HG02588 (cell line): ENCODE results near the gene SEMA3A.
"Not testable (repeated sequence)": the region's sequence is repeated elsewhere in the genome, so short reads cannot be mapped to it uniquely, and the experiment has no call there.

Experiments
- ATAC-seq: cut with Tn5 transposase; IDR thresholded peaks from one replicate; pipeline ENCODE4 v1.9.1; 2021; ENCODE audit warnings: mild to moderate bottlenecking, moderate library complexity; ENCODE audit not compliant: unreplicated experiment

The SEMA3A gene

DNA sequence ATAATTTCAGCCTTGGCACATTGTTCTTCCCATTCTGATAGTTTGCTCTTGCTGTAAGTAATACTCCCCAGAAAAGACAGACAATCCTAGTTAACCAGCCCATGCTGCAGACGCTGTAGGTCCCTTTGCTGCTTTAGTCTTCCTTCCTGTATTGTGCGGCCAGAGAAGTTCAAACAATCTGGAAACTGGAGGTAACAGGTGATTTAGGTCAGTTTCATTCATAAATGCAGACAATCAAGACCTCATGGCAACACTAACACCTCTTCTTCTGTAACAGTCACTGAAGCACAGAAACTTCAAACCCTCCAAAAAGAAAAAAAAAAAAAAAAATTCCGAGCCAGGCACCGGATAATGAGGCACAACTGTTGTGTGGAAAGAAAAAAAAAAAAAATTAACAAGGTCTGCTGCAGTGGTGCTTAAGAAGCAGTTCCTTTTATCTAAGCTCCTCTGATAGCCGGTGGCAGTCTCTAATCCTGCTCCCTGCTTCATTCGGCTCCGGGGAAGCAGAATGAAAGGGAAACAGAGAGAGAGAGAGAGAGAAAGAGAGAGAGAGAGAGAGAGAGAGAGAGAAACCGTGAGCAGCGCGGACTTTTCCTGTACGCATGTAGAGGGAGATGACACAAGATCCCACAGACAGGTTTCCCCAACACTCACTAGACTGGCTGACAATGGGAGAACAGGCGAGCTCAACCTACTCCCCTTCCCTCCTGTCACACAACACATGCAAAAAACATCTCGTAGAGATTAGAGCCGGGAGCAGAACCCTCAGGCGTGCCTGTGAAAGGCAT, at the start of gene SEMA3A:
Gene SEMA3A (minus strand): TSS at position 306 of the 788 bp plus-strand sequence. CDS start 203 bp downstream, at position 103.
- ATAC-seq: no peak

GRCh38 chr7:84243037-84243436, 48.4 kb upstream of the SEMA3A start:
- not testable (repeated sequence) for ATAC-seq

DNA sequence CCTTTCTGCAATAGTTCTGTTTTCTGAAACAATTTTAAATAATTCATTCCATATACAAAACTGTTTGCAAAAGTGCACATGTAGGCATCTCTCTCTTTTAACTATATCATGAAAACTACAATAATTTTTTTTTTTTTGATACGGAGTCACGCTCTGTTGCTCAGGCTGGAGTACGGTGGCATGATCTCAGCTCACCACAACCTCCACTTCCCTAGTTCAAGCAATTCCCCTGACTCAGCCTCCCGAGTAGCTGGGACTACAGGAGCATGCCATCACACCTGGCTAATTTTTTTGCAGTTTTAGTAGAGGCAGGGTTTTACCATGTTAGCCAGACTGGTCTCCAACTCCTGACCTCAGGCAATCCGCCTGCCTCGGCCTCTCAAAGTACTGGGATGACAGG, 44.0 kb upstream of the SEMA3A start:
- no peak for ATAC-seq

- no peak for ATAC-seq
Observed at GRCh38 chr7:84237533-84238173, 43.1 kb upstream of the SEMA3A start.

DNA sequence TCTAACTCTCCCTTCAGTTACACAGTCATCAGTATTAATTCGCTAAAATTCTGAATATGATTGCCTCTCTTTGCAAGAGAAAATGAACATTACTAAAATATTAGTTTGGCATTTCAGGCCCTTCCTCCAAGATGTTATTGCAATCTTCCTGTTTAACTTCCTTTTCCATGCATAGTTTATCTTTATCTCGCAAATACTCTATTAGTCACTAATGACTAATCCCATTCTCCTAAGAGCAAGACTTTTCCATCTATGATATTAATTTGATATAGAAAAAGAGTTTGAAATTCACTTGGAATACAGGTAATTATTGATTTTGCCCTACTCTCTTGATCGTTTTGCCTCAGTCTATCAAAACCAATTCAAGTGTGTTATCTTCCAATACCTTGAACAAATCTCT, 41.8 kb upstream of the SEMA3A start:
- no peak for ATAC-seq

GRCh38 chr7:84232646-84233045, 38.1 kb upstream of the SEMA3A start:
- ATAC-seq: no peak

DNA sequence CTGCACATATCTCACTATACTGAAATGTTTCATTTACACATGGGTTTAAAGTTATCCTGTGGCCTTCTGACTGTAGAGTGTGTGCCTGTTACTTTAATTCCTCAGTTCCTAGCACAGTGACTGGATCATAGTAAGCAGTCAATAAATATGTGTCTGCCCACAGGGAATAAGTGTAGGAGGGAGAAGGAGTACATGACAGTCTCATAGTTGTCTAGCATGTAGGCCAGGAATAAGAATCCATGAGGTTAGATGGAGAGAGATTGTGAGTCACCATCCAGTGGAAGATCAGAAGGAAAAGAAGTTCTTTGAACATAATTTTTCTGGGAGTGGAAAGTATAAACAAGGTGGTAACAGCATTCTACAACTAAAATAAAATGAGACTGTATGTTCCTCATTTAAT, 36.6 kb upstream of the SEMA3A start:
- no peak for ATAC-seq

DNA sequence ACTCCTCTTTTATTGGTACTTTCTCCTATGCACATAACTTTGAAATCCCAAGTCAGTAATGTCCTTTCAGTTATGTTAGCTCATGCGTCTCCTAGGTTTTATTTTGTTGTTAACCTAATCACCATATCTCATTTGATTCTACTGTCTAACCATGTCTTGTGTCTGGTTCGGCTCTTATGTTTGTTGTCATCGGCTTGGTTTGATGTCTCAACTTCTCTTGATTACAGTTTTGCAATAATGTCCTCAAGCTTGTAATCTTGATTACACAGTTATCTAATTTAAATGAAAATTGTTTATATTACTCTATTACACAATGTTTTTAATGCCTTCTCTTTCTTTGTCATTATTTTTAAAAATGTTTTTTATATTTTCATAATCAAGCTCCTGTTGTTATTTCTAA, 35.9 kb upstream of the SEMA3A start:
- no peak for ATAC-seq

- ATAC-seq: no peak
Observed at GRCh38 chr7:84228526-84228925, 33.9 kb upstream of the SEMA3A start.

GRCh38 chr7:84226759-84227158, 32.2 kb upstream of the SEMA3A start:
- ATAC-seq: no peak

DNA sequence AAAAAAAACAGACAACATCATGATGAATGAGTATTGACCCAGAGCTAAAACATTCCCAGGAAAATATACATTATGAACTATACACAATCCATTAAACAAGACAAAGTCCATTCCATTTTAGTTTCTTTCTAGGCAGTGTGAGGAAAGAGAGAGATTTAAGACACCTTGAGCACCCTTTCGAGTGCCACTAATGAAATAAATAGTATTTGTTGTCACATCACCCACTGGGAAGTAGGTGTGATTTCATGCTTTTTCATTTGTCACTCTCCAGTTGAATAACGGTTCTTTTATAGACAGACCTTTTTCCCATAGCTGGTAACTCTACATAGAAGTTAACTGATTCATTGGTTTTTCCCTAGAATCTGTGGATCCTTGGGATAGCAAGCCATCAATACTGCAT, 29.9 kb upstream of the SEMA3A start:
- ATAC-seq: no peak

DNA sequence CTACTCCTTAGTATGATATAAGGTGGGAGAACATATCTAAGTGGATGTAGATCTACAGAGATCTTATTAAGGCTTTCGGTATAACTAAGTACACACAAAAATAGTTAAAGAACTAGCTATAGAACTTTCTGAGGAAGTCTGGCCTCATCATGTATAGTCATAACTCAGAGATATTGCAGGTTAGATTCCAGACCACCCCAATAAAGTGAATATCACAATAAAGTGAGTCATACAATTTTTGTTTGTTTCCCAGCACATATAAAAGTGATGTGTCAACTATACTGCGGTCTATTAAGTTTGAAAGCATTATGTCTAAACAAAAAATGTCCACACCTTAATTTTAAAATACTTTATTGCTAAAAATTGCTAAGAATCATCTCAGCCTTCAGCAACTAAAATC, 24.7 kb upstream of the SEMA3A start:
- ATAC-seq: no peak

DNA sequence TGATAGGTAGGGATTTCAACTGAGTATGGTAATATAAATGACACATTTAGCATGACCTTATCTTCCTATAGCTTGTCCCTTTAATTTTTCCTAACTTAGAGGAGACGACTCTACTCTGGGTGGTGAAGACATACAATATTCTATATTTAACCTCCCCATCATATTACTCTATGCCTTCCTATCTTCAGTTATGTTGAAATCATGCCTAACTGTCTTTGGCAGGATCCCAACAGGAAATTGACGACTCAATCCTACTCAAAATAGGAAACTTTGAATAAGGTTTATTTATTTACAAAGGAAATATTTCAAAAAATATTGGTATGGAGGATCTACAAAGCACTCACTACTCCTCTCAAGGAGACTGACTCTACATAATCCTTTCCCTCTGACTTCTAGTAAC, 24.1 kb upstream of the SEMA3A start:
- no peak for ATAC-seq

GRCh38 chr7:84216472-84216871, 21.9 kb upstream of the SEMA3A start:
- ATAC-seq: no peak

- ATAC-seq: not testable (repeated sequence)
Observed at GRCh38 chr7:84214757-84215156, 20.2 kb upstream of the SEMA3A start.

DNA sequence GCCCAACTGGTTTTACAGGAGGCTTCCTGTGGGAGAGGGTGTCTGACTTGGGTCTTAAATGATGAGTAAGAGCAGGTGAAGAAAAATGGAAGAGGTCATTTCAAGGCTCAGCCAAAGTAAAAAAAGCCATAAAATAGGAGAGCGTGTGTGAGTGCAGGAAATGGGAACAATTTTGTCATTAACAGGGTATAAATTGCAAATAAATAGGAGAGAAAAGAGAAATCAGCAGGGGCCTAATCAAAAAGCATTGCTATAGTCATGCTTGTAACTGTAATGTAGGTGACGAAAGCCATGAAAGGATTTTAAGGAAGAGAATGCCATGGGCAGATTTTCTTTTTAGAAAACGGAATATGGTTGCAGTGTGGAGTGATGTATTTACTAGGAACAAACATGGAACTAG, 15.7 kb upstream of the SEMA3A start:
- no peak for ATAC-seq

GRCh38 chr7:84209006-84209405, 14.4 kb upstream of the SEMA3A start:
- ATAC-seq: no peak

GRCh38 chr7:84207615-84208014, 13.0 kb upstream of the SEMA3A start:
- no peak for ATAC-seq

DNA sequence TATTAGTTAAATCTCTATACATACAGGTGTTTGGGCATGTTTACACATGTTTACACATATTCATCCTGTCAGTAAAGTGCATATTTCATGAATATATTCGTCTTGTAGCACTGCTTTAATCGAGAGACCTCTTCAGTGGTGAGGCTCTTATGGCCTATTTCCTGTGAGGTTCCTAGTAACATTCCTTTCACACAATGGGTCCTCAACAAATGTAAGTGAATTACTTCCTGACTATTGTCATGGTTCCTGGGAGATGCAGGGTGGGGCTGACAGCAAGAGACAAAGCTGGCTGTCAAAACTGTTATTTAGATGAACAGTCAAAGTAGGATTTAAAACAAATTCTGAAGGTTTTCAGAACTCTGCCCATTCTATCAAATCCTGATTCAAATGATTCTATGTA, 12.4 kb upstream of the SEMA3A start:
- no peak for ATAC-seq

- ATAC-seq: no peak
Observed at GRCh38 chr7:84204655-84205054, 10.1 kb upstream of the SEMA3A start.

- ATAC-seq: no peak
Observed at GRCh38 chr7:84202855-84203254, 8.3 kb upstream of the SEMA3A start.

GRCh38 chr7:84200859-84201258, 6.3 kb upstream of the SEMA3A start:
- ATAC-seq: no peak

- no peak for ATAC-seq
Observed at GRCh38 chr7:84199216-84199615, 4.6 kb upstream of the SEMA3A start.
